ENCODE results near the gene ASXL1.

Gene ASXL1

GRCh38 chr20:32483351-32484224, 125.5 kb downstream of the ASXL1 start:
- DNase-seq, result peak; percentile 59

GRCh38 chr20:32484225-32484957, 126.3 kb downstream of the ASXL1 start:
- no peak for DNase-seq

- DNase-seq, result peak; percentile 89
Observed at GRCh38 chr20:32484958-32485769, 127.0 kb downstream of the ASXL1 start.

- DNase-seq, result no peak
Observed at GRCh38 chr20:32485770-32486478, 127.8 kb downstream of the ASXL1 start.

- no peak for DNase-seq
Observed at GRCh38 chr20:32487381-32487780, 129.2 kb downstream of the ASXL1 start.

GRCh38 chr20:32488066-32488838, 130.1 kb downstream of the ASXL1 start:
- no peak for DNase-seq
